ENCODE measurements around the gene SCN2A.
"Not testable (repeated sequence)": the region's sequence is repeated elsewhere in the genome, so short reads cannot be mapped to it uniquely, and the experiment has no call there.

Gene SCN2A

DNA sequence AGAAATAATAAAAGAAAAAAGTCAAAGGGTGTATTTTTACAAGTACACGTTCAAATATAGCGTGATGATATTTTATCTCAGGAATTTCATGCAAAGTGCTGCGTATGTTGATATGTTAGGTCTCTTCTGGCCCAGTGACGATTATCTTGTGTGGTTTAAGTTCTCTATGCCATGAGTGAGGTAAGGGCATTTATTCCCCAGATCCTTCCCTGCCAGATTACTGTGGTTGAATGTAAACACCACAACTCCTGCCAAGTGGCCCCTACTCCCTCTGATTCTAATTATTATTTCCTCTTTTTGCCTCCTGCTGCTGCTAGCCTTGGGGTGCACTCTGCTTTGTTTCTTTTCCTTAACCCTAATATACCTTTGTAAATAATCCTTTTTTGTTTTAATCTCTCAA lies 12.2 kb downstream of the SCN2A start:
- no peaks in the 10 kb centered on the region for H3K9me3 ChIP-seq (ENCODE audit: control insufficient read depth, insufficient read depth, low read length)
- no peak for DNase-seq (ENCODE audit: low read depth, low spot score)
- H3K27ac ChIP-seq (ENCODE audit: low read length) = no peak overlapping the region
- 100% methylated on average over 2 of the region's 4 CpGs for WGBS (ENCODE audit: insufficient coverage, insufficient read length)
- H3K36me3 ChIP-seq (ENCODE audit: control insufficient read depth, insufficient read depth, low read length) = no peaks in the 10 kb centered on the region
- H3K4me3 ChIP-seq (ENCODE audit: low read length) = no peak overlapping the region
- H3K4me1 ChIP-seq (ENCODE audit: control insufficient read depth, insufficient read depth, low read length) = no peaks in the 10 kb centered on the region
- no peaks in the 10 kb centered on the region for H3K27me3 ChIP-seq (ENCODE audit: control insufficient read depth, insufficient read depth, low read length)

DNA sequence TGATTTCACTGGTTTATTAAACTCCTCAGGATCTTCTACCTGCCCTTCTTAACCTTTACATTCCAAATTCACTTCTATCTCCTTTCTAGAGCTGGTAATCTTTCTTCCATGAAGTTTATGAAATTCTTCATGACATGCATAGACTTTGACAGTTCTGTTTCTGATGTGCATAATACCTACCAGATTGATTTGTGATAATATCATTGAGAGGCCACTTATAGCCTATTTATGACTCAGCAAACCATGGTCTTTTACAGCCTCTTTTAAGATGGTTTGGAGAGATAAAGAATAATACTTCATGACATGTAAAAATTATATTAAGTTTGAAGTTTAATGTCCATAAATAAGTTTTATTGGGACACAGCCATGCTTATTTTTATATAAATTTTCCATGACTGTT lies 14.0 kb downstream of the SCN2A start:
- H3K36me3 ChIP-seq (ENCODE audit: control insufficient read depth, insufficient read depth, low read length) = no peaks in the 10 kb centered on the region
- no peak overlapping the region for H3K4me3 ChIP-seq (ENCODE audit: low read length)
- no peaks in the 10 kb centered on the region for H3K27me3 ChIP-seq (ENCODE audit: control insufficient read depth, insufficient read depth, low read length)
- H3K4me1 ChIP-seq (ENCODE audit: control insufficient read depth, insufficient read depth, low read length) = no peaks in the 10 kb centered on the region
- H3K27ac ChIP-seq (ENCODE audit: low read length) = no peak overlapping the region
- no peaks in the 10 kb centered on the region for H3K9me3 ChIP-seq (ENCODE audit: control insufficient read depth, insufficient read depth, low read length)
- no peak for DNase-seq (ENCODE audit: low read depth, low spot score)

DNA sequence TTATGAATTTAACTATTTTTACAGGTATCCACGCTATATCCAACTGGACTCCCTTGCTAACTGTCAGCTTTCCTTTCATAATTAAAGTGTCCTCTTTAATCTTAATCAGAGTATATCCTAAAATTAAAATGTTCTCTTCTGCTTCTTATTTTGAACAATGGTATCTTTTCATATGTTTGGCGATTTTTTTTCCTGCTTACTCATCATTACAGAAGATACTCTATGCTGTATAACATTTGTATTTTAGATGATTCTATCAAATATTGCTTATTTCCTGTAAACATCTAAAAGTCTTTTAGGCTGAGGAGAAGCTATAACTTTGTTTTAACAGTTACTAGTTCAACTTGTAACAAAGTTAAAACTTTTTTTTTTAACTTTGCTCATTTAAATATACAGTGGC lies 17.4 kb downstream of the SCN2A start:
- Histone ChIP-seq H3K9me3 (ENCODE audit: control insufficient read depth, insufficient read depth, low read length) (no peaks in the 10 kb centered on the region), H3K4me1 (ENCODE audit: control insufficient read depth, insufficient read depth, low read length) (no peaks in the 10 kb centered on the region), H3K36me3 (ENCODE audit: control insufficient read depth, insufficient read depth, low read length) (no peaks in the 10 kb centered on the region), H3K27ac (ENCODE audit: low read length) (no peak overlapping the region), H3K4me3 (ENCODE audit: low read length) (no peak overlapping the region), H3K27me3 (ENCODE audit: control insufficient read depth, insufficient read depth, low read length) (no peaks in the 10 kb centered on the region)
- no CpG with 5 or more reads among the region's 2 CpGs for whole genome bisulfite sequencing (ENCODE audit: insufficient coverage, insufficient read length)
- no peak for DNase-seq (ENCODE audit: low read depth, low spot score)

DNA sequence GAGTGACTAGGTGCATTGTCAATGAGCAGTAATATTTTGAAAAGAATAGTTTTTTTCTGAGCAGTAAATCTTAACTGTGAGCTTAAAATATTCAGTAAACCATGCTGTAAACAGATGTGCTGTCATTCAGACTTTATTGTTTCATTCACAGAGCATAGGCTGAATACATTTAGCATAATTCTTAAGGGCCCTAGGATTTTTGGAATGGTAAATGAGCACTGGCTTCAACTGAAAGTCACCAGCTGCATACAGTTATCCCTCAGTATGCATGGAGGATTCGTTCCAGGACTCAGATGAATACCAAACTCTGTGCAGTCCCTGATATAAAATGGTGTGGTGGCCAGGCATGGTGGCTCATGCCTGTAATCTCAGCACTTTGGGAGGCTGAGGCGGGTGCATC lies 21.1 kb downstream of the SCN2A start:
- no CpG with 5 or more reads among the region's 2 CpGs for whole genome bisulfite sequencing (ENCODE audit: insufficient coverage, insufficient read length)
- H3K27ac ChIP-seq (ENCODE audit: low read length); H3K36me3 ChIP-seq (ENCODE audit: control insufficient read depth, insufficient read depth, low read length); H3K9me3 ChIP-seq (ENCODE audit: control insufficient read depth, insufficient read depth, low read length); H3K27me3 ChIP-seq (ENCODE audit: control insufficient read depth, insufficient read depth, low read length); H3K4me3 ChIP-seq (ENCODE audit: low read length); DNase-seq (ENCODE audit: low read depth, low spot score); H3K4me1 ChIP-seq (ENCODE audit: control insufficient read depth, insufficient read depth, low read length): not testable (repeated sequence)

DNA sequence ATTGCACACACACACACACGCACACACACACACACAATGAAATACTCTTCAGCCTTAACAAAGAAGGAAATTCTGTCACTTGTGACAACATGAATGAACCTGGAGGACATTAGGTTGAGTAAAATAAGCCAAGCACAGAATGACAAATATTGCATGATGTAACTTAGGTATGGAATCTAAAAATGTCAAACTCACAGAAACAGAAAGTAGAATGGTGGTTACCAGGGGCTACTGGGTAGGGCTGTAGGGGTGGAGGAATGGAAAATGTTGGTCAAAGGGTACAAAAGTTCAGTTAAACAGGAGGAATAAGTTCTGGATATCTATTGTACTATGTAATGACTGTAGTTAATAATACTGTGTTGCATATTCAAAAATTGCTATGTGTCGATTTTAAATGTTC lies 29.5 kb downstream of the SCN2A start:
- Histone ChIP-seq H3K4me1 (ENCODE audit: control insufficient read depth, insufficient read depth, low read length) (no peaks in the 10 kb centered on the region), H3K9me3 (ENCODE audit: control insufficient read depth, insufficient read depth, low read length) (no peaks in the 10 kb centered on the region), H3K27me3 (ENCODE audit: control insufficient read depth, insufficient read depth, low read length) (no peaks in the 10 kb centered on the region), H3K27ac (ENCODE audit: low read length) (no peak overlapping the region), H3K4me3 (ENCODE audit: low read length) (no peak overlapping the region), H3K36me3 (ENCODE audit: control insufficient read depth, insufficient read depth, low read length) (no peaks in the 10 kb centered on the region)
- no CpG with 5 or more reads among the region's 2 CpGs for WGBS (ENCODE audit: insufficient coverage, insufficient read length)
- no peak for DNase-seq (ENCODE audit: low read depth, low spot score)

DNA sequence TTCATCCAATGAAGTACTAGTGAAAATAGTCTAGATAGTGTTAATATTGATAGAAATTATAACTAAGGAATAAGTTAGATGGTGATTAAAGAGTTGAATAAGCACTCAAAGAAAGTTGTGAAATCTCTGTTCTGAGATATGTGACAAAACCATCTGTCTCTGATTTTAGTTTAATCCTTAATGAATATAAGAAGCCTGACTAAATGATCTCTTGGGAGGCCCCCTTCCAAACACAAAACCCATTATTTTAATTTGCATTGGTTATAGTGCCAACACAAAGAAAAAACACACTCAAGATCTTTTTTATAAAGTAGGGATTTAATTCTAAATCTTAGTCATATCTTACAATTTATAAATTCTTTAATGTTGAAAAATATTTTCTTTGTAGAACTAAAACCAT lies 34.0 kb downstream of the SCN2A start:
- Histone ChIP-seq H3K9me3 (ENCODE audit: control insufficient read depth, insufficient read depth, low read length) (no peaks in the 10 kb centered on the region), H3K4me3 (ENCODE audit: low read length) (no peak overlapping the region), H3K27ac (ENCODE audit: low read length) (no peak overlapping the region), H3K4me1 (ENCODE audit: control insufficient read depth, insufficient read depth, low read length) (no peaks in the 10 kb centered on the region), H3K36me3 (ENCODE audit: control insufficient read depth, insufficient read depth, low read length) (no peaks in the 10 kb centered on the region), H3K27me3 (ENCODE audit: control insufficient read depth, insufficient read depth, low read length) (no peaks in the 10 kb centered on the region)
- DNase-seq (ENCODE audit: low read depth, low spot score) = no peak

DNA sequence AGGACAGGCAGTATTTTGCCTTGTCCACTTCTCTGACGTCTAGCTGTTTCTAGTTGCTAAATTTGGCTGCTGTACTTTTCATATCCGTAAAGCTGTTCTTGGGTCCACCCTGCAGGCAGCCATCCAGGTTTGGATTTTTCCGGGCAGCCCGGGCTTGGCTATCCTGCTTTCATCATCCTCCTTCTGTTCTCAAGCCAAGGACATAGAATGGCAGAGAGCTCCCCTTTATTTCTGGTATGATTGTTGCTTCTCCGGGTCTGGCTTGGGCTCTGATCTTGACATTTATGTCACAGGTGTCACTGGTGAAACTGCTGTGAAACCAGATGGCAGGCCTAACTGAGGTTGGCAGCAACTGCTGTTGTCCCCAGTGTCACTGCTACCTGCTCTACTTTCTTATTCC lies 35.5 kb downstream of the SCN2A start:
- H3K9me3 ChIP-seq (ENCODE audit: control insufficient read depth, insufficient read depth, low read length) = no peaks in the 10 kb centered on the region
- H3K4me3 ChIP-seq (ENCODE audit: low read length) = no peak overlapping the region
- DNase-seq (ENCODE audit: low read depth, low spot score) = no peak
- H3K27ac ChIP-seq (ENCODE audit: low read length) = no peak overlapping the region
- H3K4me1 ChIP-seq (ENCODE audit: control insufficient read depth, insufficient read depth, low read length) = no peaks in the 10 kb centered on the region
- no peaks in the 10 kb centered on the region for H3K27me3 ChIP-seq (ENCODE audit: control insufficient read depth, insufficient read depth, low read length)
- H3K36me3 ChIP-seq (ENCODE audit: control insufficient read depth, insufficient read depth, low read length) = no peaks in the 10 kb centered on the region
- no CpG with 5 or more reads among the region's 5 CpGs for WGBS (ENCODE audit: insufficient coverage, insufficient read length)

DNA sequence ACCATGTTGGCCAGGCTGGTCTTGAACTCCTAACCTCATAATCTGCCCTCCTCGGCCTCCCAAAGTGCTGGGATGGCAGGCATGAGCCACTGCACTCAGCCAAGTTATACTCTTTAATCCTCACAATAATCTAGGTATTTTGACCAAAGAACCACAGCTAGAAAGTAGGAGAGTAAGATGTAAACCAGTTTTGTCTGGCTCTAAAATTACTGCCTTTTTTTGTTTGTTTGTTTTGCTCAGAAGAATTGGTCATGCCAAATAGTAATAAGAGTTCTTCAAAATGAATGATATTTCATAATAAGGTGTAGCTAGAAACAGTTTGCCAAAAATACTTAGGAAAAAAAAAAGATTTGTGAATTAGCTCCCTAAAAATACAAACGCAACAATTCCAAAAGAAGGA lies 36.7 kb downstream of the SCN2A start:
- H3K27ac ChIP-seq (ENCODE audit: low read length) = no peak overlapping the region
- no peaks in the 10 kb centered on the region for H3K27me3 ChIP-seq (ENCODE audit: control insufficient read depth, insufficient read depth, low read length)
- WGBS (ENCODE audit: insufficient coverage, insufficient read length) = no CpG with 5 or more reads among the region's 2 CpGs
- no peaks in the 10 kb centered on the region for H3K4me1 ChIP-seq (ENCODE audit: control insufficient read depth, insufficient read depth, low read length)
- H3K9me3 ChIP-seq (ENCODE audit: control insufficient read depth, insufficient read depth, low read length) = no peaks in the 10 kb centered on the region
- DNase-seq (ENCODE audit: low read depth, low spot score) = no peak
- no peak overlapping the region for H3K4me3 ChIP-seq (ENCODE audit: low read length)
- H3K36me3 ChIP-seq (ENCODE audit: control insufficient read depth, insufficient read depth, low read length) = no peaks in the 10 kb centered on the region

DNA sequence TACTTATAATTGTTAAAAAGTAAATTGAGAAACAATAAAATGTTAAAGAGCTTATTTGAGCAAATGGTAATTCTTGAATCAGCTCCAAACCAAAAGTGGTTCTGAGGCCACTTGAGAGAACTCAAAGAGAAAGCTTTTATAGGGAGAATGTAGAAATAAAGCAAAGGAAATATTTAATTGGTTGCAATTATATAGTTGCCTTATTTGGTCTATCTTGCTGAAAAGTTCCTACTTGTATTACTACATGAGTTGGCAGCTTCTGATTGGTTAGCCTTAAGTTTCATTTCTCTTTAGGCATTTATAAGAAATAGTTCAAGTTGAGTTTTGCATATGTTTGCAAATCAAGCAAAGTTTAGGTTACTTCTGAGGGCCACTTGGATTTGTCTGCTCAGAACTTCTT lies 38.1 kb downstream of the SCN2A start:
- Histone ChIP-seq H3K36me3 (ENCODE audit: control insufficient read depth, insufficient read depth, low read length) (no peaks in the 10 kb centered on the region), H3K4me3 (ENCODE audit: low read length) (no peak overlapping the region)

DNA sequence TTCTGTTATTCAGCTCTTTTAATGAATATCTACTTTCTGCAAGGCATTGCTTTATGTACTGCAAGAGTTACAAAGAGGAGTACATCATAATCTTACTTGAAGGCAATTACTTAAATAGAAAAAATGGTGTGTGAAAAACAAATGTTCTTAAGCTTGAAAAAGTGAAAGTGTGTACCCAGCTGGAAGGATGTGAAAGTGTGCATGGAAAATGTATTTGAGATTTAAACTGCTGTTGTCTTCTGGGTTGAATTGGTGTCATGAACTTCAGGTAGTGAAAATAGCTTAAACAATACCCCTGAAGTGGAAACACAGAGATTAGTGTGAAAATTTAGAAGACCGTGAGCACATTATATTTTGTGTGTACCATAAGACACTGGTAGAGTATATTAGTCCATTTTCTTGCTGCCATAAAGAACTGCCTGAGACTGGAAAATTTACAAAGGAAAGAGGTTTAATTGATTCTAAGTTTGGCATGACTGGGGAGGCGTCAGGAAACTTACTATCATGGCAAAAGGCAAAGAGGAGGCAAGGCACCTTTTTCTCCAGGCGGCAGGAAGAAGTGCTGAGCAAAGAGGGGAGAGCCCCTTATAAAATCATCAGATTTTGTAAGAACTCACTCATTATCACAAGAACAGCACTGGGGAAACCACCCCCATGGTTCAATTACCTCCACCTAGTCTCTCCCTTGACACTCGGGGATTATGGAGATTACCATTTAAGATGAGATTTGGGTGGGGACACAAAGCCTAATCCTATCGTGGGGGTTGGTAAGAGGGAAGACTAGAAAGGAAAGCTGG lies 38.8 kb downstream of the SCN2A start:
- H3K27me3 ChIP-seq (ENCODE audit: control insufficient read depth, insufficient read depth, low read length) = no peaks in the 10 kb centered on the region
- no peak overlapping the region for H3K27ac ChIP-seq (ENCODE audit: low read length)
- no CpG with 5 or more reads among the region's 5 CpGs for WGBS (ENCODE audit: insufficient coverage, insufficient read length)

More for the DNA sequence above, 38.1 kb downstream of the SCN2A start:
- no peak for DNase-seq (ENCODE audit: low read depth, low spot score)
- Histone ChIP-seq H3K4me1 (ENCODE audit: control insufficient read depth, insufficient read depth, low read length) (0 out of 2 replicates have a peak, but pooled peaks cover 3% of the 10 kb centered on the region), H3K9me3 (ENCODE audit: control insufficient read depth, insufficient read depth, low read length) (no peaks in the 10 kb centered on the region), H3K27me3 (ENCODE audit: control insufficient read depth, insufficient read depth, low read length) (no peaks in the 10 kb centered on the region), H3K27ac (ENCODE audit: low read length) (no peak overlapping the region)

DNA sequence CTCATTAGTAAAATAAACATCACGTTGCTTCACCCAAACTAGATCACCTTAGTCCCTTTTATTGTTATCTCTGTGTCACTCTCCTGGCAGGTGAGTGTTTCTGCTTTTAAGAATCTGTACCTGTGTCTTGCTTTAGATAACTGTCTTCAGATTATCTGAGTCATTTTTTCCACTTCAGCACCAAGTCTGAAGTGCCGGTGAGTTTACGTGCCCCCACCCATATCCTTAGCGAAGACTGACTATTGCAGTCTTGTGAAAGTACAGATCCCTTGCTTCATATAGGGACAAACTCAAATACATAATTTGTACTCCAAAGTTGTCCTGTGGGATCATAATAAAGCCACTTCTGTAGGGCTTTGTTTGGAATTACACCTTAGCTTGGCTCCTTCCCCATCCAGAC lies 41.1 kb downstream of the SCN2A start:
- no peak for DNase-seq (ENCODE audit: low read depth, low spot score)
- H3K27ac ChIP-seq (ENCODE audit: low read length) = no peak overlapping the region
- H3K9me3 ChIP-seq (ENCODE audit: control insufficient read depth, insufficient read depth, low read length) = no peaks in the 10 kb centered on the region
- no CpG with 5 or more reads among the region's 4 CpGs for WGBS (ENCODE audit: insufficient coverage, insufficient read length)
- H3K4me3 ChIP-seq (ENCODE audit: low read length) = no peak overlapping the region
- no peaks in the 10 kb centered on the region for H3K27me3 ChIP-seq (ENCODE audit: control insufficient read depth, insufficient read depth, low read length)
- H3K4me1 ChIP-seq (ENCODE audit: control insufficient read depth, insufficient read depth, low read length) = 0 out of 2 replicates have a peak, but pooled peaks cover 3% of the 10 kb centered on the region
- H3K36me3 ChIP-seq (ENCODE audit: control insufficient read depth, insufficient read depth, low read length) = no peaks in the 10 kb centered on the region

More for the DNA sequence above, 38.8 kb downstream of the SCN2A start:
- Histone ChIP-seq H3K4me3 (ENCODE audit: low read length) (no peak overlapping the region), H3K9me3 (ENCODE audit: control insufficient read depth, insufficient read depth, low read length) (no peaks in the 10 kb centered on the region), H3K4me1 (ENCODE audit: control insufficient read depth, insufficient read depth, low read length) (0 out of 2 replicates have a peak, but pooled peaks cover 3% of the 10 kb centered on the region), H3K36me3 (ENCODE audit: control insufficient read depth, insufficient read depth, low read length) (no peaks in the 10 kb centered on the region)
- no peak for DNase-seq (ENCODE audit: low read depth, low spot score)

All from iPS DF 6.9 (cell line).